Endodermal cell (in vitro differentiated cells): ENCODE data around the gene ARHGAP44. TPM values are rescaled to one million over a fixed set of nuclear protein-coding genes. Genes with fewer than 3 reads are reported as not detected.
A peak's percentile ranks its signal among the peaks of the same experiment; 100 is the strongest.

ENCODE experiments used
- DNase-seq: peaks from one replicate; pipeline ENCODE4 v3.0.0-alpha.2; 2017
- H3K27ac ChIP-seq: 2 replicates; pipeline ENCODE4 v1.5.1; 2013; ENCODE audit warnings: mild to moderate bottlenecking, low read depth, low read length, moderate library complexity
- H3K27me3 ChIP-seq: 2 replicates; pipeline ENCODE4 v1.6.1; 2013; ENCODE audit warnings: mild to moderate bottlenecking, low read length, moderate library complexity; ENCODE audit not compliant: insufficient read depth, control insufficient read depth, poor library complexity, severe bottlenecking
- H3K36me3 ChIP-seq: 2 replicates; pipeline ENCODE4 v1.7.0; 2013; ENCODE audit warnings: mild to moderate bottlenecking, low read length, moderate library complexity; ENCODE audit not compliant: control insufficient read depth, insufficient read depth
- H3K4me1 ChIP-seq: one replicate; pipeline ENCODE4 v1.7.0; 2013; ENCODE audit warnings: low read length; ENCODE audit not compliant: control insufficient read depth, insufficient read depth
- H3K4me3 ChIP-seq: 2 replicates; pipeline ENCODE4 v1.5.1; 2013; ENCODE audit warnings: mild to moderate bottlenecking, low read length, moderate library complexity
- H3K9ac ChIP-seq: 2 replicates; pipeline ENCODE4 v1.6.1; 2013; ENCODE audit warnings: mild to moderate bottlenecking, low read length, moderate library complexity; ENCODE audit not compliant: poor library complexity, severe bottlenecking; ENCODE audit errors: extremely low read depth
- H3K9me3 ChIP-seq: 2 replicates; pipeline ENCODE4 v1.6.1; 2013; ENCODE audit warnings: mild to moderate bottlenecking, low read length, moderate library complexity; ENCODE audit not compliant: control insufficient read depth
- H3K27ac Mint-ChIP-seq: 2 replicates; pipeline ENCODE4 v1.8.0; 2020; ENCODE audit warnings: mixed read lengths
- H3K27me3 Mint-ChIP-seq: 2 replicates; pipeline ENCODE4 v1.8.0; 2021; ENCODE audit warnings: mild to moderate bottlenecking, mixed read lengths; ENCODE audit not compliant: insufficient read depth
- H3K36me3 Mint-ChIP-seq: 2 replicates; pipeline ENCODE4 v1.8.0; 2020; ENCODE audit warnings: low read depth, mixed read lengths
- H3K4me1 Mint-ChIP-seq: 2 replicates; pipeline ENCODE4 v1.8.0; 2020; ENCODE audit warnings: mixed read lengths
- H3K4me3 Mint-ChIP-seq: 2 replicates; pipeline ENCODE4 v1.8.0; 2020; ENCODE audit warnings: mild to moderate bottlenecking, moderate library complexity, mixed read lengths
- H3K9me3 Mint-ChIP-seq: 2 replicates; pipeline ENCODE4 v1.8.0; 2020; ENCODE audit warnings: mild to moderate bottlenecking, mixed read lengths
- WGBS, 2 experiments: methylation state at CpG; one replicate each; pipeline versions ENCODE4 v1.1.5 to v1.1.7; 2013; ENCODE audit warnings: missing lambda C conversion rate in 2 of 2, mixed read lengths in 1 of 2; ENCODE audit not compliant: insufficient coverage in 1 of 2, insufficient read length in 1 of 2; 5-methylcytosine and 5-hydroxymethylcytosine counted together
- total RNA-seq, 2 donors: library from RNA; stranded (reverse); fragmentation: NEBNext Ultra II Directional in 1 of 2; extraction: Animal tissue kit (Norgen Biotek cat#: 25700) in 1 of 2; gene quantifications; 2 replicates in 1 of 2; 3 replicates in 1 of 2; pipeline ENCODE4 v1.2.1, GENCODE V29; 2021
- TF ChIP-seq, protein P1 (sequence below): fragments of 200-600 bp; sonication (generic); conservative IDR thresholded peaks from 2 replicates; pipeline ENCODE4 v1.5.0; 2021; ENCODE audit warnings: antibody characterized with exemption, mild to moderate bottlenecking

The ARHGAP44 gene
- total RNA-seq, 2 donors from 2014 or later: 14.2 to 21.9 TPM

DNA sequence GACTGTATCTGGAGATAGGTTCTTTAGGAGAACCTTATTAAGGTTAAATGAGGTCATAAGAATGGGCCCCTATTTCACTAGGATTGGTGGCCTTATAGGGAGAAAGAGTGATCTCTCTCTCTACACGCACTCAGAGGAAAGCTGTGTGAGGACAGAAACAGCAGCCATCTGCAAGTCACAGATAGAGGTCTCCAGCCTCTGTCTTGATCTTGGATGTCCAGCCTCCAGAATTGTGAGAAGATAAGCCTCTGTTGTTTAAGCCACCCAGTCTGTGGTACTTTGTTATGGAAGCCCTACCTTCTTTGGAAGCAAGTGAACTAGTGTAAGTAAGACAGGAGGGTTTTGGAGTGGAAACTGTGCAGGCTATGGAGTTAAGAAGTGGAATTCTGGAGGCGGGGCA lies 135.3 kb downstream of the ARHGAP44 start:
- no peak overlapping the region for H3K27ac ChIP-seq
- Mint-ChIP-seq H3K27ac (no peak overlapping the region), H3K9me3 (no peaks in the 10 kb centered on the region), H3K27me3 (no peaks in the 10 kb centered on the region), H3K36me3 (peaks cover 11% of the 10 kb centered on the region), H3K4me1 (peaks cover 4% of the 10 kb centered on the region), H3K4me3 (no peak overlapping the region)
- no peak overlapping the region for H3K9ac ChIP-seq
- TF ChIP-seq, protein P1, sequence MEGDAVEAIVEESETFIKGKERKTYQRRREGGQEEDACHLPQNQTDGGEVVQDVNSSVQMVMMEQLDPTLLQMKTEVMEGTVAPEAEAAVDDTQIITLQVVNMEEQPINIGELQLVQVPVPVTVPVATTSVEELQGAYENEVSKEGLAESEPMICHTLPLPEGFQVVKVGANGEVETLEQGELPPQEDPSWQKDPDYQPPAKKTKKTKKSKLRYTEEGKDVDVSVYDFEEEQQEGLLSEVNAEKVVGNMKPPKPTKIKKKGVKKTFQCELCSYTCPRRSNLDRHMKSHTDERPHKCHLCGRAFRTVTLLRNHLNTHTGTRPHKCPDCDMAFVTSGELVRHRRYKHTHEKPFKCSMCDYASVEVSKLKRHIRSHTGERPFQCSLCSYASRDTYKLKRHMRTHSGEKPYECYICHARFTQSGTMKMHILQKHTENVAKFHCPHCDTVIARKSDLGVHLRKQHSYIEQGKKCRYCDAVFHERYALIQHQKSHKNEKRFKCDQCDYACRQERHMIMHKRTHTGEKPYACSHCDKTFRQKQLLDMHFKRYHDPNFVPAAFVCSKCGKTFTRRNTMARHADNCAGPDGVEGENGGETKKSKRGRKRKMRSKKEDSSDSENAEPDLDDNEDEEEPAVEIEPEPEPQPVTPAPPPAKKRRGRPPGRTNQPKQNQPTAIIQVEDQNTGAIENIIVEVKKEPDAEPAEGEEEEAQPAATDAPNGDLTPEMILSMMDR: no peak
- no peak overlapping the region for H3K4me3 ChIP-seq
- no peaks in the 10 kb centered on the region for H3K9me3 ChIP-seq
- no peak for DNase-seq
- H3K4me1 ChIP-seq: peaks cover 8% of the 10 kb centered on the region
- H3K27me3 ChIP-seq: no peaks in the 10 kb centered on the region
- 97 to 100% methylated on average over 1 to 2 of the region's 2 CpGs for WGBS, 2 experiments
- H3K36me3 ChIP-seq: no peaks in the 10 kb centered on the region

DNA sequence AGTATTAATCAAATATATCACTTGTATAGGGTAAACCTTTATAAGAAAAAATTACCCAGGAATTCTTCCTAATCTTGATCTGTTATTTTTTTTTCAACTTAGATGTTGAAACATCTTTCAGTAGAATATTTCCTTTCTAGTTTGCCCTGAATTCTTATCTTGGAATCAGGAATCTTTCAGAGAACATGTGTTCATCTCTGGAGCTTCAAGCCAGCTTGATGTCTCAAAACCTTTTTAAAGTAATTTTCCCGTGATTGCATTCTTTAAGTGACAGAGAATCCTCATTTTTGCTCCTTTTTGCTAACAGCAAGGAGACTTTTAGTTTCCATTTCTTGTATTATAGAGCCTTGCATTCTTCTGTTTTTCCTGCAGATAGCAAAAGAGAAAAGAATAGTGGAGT lies 137.7 kb downstream of the ARHGAP44 start:
- H3K9ac ChIP-seq: no peak overlapping the region
- no peaks in the 10 kb centered on the region for H3K9me3 ChIP-seq
- no peaks in the 10 kb centered on the region for H3K36me3 ChIP-seq
- H3K4me1 ChIP-seq: peaks cover 8% of the 10 kb centered on the region
- no peaks in the 10 kb centered on the region for H3K27me3 ChIP-seq
- WGBS, 2 experiments: 83 to 91% methylated on average over 1 of the region's 1 CpG
- peaks cover 4% of the 10 kb centered on the region for H3K4me1 Mint-ChIP-seq
- no peak overlapping the region for H3K4me3 ChIP-seq
- no peak overlapping the region for H3K27ac ChIP-seq
- H3K27ac Mint-ChIP-seq: no peak overlapping the region
- H3K9me3 Mint-ChIP-seq: no peaks in the 10 kb centered on the region
- H3K4me3 Mint-ChIP-seq: no peak overlapping the region
- TF ChIP-seq, protein P1: no peak
- H3K27me3 Mint-ChIP-seq: no peaks in the 10 kb centered on the region
- peaks cover 2% of the 10 kb centered on the region for H3K36me3 Mint-ChIP-seq
- DNase-seq: no peak

DNA sequence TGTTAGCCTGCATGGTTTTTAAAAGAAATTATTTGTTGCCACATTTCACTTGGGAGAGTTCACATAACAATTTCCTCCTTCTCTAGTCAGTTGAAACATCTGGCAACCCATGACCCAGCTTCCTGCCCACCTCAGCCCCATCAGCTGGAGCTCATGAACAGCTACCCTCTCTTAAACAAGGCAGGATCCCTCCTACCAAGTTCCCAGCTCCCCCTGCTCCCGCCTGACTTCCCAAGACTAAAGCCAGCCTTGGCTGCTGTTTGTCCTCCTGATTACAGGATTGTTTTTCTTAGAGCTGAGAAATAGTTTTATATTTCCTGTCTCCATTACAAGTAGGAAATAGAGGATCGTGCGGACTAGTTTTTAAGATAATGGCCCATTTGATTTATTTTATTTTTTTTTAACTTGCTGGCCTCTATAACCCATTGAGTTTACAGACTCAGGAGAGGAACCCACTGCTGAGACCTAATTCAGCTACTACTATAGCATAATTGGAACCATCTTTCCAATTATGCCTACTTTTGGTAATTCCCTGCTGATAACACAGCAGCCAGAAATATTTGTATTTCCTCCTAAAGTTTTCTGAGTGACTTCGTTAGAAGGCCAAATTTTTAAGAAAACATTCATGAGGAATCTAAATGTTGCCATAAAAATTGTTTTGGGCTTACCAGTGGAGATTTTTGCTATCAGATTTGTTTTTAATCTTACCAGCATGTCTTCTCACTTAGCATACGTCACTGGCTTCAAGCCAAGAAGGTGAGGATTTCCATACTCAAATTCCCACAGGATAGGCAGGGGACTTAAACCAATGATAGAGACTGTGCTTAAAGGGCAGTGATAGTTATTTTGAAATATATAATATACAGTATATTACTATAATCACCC lies 138.5 kb downstream of the ARHGAP44 start:
- Histone ChIP-seq H3K27ac (no peak overlapping the region), H3K9me3 (no peaks in the 10 kb centered on the region), H3K27me3 (no peaks in the 10 kb centered on the region), H3K36me3 (no peaks in the 10 kb centered on the region), H3K4me3 (no peak overlapping the region), H3K9ac (peak overlapping the region; percentile 22), H3K4me1 (peaks cover 8% of the 10 kb centered on the region)
- Mint-ChIP-seq H3K4me1 (peaks cover 4% of the 10 kb centered on the region), H3K4me3 (no peak overlapping the region), H3K27ac (no peak overlapping the region), H3K27me3 (no peaks in the 10 kb centered on the region), H3K36me3 (peaks cover 2% of the 10 kb centered on the region), H3K9me3 (no peaks in the 10 kb centered on the region)
- no peak for DNase-seq
- 86 to 100% methylated on average over 1 to 3 of the region's 5 CpGs for WGBS, 2 experiments
- TF ChIP-seq, protein P1: no peak
